NCI-H1694 treated with DMSO at 0.1 percent for 48 hours (cell line): ENCODE measurements around the gene PRMT9.

ENCODE experiments used
- DNase-seq: peaks from one replicate; lab custom pipeline; 2025; lab: John Stamatoyannopoulos, UW

The PRMT9 gene

DNA sequence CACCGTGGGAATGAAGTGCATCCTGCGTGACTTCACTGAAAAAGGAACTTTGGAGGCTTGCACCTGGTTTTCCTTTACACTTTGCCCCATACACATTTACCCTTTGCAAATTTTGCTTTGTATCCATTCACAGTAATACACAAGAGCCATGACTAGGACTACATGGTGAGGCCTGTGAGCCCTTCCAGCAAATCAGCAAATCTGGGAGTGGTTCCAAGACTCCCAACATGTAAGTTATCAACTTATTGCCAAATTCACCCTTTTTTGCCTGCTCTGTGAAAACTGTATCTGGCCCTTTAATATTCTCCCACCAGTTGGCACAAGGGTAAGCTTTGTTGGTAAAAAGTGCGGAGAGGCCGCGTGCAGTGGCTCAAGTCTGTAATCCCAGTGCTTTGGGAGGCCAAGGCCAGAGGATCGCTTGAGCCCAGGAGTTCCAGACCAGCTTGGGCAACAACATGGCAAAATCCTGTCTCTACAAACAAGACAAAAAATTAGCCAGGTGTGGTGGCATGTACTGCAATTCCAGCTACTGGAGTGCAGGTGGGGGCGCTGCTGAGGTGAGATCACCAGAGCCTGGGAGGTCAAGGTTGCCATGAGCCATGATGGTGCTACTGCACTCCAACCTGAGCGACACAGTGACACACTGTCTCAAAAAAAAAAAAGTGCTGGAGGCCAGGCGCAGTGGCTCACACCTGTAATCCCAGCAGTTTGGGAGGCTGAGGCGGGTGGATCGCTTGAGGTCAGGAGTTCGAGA is 5.0 kb downstream of the PRMT9 start:
- no peak for DNase-seq

DNA sequence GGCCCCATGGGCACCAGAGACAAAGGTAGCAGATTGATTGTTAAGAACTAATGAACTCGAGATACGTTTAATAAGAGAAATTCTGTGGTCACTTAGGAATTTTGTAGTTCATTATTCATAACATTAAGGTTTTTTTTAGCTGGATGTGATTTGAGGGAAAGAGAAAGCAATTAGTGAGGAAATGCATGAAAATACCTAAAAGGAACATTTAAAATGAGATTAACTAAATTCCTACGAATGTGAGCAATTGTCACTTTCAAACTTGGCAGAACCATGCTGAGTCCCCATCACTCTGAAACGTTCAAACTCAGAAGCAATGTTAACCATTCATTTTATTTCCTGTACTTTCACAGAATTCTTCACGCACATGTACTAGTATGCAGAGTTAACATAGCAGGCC is 5.9 kb downstream of the PRMT9 start:
- no peak for DNase-seq

DNA sequence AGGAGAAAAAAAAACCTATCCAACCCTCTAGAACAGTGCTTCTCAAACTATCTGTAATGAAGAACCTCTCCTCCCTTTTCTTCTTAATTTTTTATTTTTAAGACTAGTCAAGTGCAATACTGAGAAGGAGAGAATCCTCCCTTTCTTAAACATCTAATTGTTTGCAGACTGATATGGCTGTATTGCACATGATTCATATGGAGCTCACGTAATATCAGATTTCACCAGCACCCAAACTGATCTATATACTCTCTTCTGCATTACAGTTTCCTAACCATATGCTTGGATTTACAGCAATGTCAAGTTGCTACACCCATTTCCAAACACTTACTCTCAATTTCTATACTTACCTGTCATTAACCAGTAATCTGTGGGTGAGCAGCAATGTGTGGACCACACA is 9.5 kb downstream of the PRMT9 start:
- DNase-seq = no peak

DNA sequence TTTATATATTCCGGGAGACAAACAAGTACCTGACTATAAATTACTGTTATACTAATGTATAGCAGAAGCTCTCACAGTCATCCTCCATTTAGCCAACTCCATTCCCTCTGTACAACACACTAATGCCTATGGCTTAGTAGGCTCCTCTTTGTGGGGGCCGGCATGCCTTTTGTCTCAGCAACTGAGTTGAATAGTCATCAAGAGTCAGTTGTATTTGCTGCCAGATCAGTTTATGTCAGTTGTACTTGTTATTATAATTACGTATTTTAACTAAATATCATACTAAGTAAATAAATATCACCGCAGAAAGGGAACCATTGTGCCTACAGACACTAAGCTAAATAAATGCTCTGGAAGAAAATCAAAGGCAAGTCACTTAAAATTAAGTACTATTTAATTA is 9.9 kb downstream of the PRMT9 start:
- DNase-seq = no peak

DNA sequence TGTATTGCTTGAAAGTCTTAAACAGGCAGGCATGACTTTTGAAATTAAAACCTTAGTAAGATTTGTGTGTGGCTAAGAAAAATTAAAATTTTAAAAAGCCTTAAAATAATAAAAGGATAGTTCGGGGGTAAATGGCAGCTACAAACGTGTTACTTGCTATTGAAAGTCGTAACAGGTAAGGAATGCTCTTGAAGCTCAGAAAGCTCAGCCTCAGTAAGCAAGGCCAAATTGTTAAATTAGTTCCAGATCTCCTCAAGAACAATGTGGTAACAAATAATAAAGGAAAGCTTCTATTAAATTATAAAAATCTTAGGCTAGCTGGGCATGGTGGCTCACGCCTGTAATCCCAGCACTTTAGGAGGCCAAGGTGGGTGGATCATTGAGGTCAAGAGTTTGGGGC is 25.5 kb downstream of the PRMT9 start:
- DNase-seq = no peak

DNA sequence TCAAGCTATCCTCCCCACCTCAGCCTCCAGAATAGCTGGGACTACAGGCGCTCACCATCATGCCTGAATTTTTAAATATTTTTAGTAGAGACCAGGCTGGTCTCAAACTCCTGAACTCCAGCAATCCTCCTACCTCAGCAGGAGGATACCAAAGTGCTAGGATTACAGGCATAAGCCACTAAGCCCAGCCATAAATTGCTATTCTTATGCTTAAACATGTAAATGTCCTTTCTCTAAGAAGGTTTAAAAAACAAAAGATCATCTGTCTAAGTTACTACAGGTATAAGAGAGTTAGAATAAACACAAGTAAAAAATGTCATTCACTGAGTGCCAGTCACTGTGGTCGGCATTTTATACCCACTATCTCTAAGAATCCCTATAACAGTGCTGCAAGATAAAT is 28.3 kb downstream of the PRMT9 start:
- DNase-seq = no peak

DNA sequence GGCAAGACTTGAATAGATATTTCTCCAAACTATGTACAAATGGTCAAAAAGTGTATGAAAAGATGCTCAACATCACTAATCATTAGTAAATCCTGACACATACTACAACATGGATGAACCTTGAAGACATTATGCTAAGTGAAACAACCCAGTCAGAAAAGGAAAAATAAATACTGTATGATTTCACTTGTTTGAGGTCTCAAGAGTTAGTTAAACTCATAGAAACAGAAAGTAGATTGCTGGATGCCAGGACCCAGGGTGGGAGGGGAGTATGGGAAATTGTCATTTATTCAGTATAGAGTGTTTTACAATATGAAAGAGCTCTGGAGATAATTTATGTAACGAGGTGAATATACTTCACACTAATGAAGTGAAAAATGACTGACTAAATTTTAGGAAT is 32.4 kb downstream of the PRMT9 start:
- DNase-seq = no peak

DNA sequence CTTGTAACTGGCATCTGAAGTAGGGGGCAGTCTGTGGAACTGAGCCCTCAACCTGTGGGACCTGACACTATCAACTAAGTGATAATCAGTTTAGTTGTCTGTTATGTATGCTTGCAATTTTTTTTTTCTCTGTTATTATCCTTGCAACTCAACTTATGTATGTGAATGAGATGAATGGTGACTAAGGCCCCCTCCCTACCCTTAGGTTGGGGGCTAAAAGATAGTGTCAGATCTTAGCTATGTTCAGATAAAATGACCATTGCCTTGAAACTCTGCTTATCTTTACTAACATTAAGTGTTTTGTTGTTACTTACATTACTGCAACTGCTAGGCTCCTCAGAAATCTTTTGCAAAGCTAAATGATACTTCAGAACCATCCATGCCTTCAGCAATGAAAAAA is 35.3 kb downstream of the PRMT9 start:
- no peak for DNase-seq

DNA sequence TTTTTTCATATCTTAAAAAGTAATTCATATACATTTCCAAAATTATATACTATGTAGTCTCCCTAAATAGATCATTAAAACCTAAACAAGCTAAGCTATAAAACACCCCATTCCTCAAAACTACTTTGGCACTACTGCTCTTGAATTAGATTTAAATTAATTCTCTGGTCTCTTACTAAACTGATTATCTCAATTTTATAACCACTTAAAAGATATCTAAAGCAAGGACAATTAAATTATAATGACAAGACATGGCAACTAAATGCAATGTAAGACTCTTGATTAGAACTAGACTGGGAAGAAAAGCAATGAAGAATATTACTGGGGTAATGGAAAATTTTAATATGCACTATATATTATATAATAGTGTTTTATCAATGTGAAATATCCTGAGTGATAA is 38.9 kb downstream of the PRMT9 start:
- DNase-seq = no peak

DNA sequence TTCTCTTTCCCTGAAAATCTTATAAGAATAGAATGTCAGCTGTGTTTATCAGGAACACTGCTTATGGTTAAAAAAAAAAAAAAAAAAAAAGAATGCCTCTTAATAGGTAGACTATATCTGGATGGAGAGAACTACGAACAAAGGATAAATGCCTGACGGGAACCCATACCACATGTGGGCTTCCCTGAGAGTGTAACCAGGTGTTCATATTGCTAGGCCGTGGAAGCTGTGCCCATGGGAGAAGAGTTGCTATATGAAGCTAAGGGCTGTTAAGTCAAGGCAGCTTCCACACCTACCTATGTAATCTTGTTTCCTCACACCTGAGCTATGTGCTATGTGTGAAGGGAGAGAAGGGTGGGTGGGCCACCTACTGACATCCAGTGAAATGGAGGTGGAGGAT is 39.5 kb downstream of the PRMT9 start:
- no peak for DNase-seq

DNA sequence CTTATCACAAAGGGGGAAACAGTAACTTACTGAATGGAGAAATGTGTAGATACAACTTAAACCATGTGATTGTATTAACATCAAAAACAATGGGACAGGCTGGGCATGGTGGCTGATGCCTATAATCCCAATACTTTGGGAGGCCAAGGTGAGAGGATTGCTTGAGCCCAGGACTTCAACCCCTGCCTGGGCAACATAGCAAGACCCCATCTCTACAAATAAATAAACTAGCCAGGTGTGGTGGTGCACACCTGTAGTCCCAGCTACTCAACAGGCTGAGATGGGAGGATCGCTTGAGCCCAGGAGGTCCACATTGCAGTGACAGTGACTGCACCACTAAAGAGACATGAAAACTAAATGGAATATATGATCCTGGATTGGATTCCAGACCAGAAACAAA is 40.3 kb downstream of the PRMT9 start:
- DNase-seq = no peak

DNA sequence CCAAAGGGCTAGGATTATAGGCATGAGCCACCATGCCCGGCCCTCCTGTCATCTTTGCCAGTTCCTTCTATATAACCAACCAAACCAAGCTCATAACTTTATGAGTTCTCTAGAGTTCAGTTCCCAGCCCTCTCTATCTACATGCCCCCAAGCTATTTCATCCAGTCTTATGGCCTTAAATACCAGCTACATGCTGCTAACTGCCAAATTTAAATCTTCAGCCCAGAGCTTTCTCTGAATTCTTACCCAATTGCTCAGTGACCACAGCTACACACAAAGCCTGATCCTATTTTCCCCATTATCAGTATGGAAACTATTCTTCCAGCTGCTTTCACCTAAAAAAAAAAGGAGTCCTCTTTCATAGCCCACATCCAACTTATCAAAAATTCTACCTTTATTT is 43.6 kb downstream of the PRMT9 start:
- no peak for DNase-seq

DNA sequence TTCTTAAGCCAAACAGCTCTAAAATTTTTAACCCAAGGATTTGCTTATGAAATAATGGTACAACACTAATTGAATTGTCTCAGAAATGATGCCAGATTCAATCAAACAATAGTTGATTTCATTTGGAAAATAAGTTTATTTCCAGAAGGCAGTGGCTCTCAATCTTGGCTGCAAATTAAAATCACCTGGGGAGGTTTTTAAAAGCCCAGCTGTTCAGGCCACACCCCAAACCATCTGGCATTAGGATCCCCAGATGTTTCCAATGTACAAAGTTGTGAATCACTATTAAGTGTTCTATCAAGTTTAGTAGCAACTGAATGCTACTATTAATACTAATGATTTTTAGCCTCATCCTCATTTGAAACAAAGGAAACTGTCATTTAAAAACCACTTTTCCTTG is 44.6 kb downstream of the PRMT9 start:
- no peak for DNase-seq

DNA sequence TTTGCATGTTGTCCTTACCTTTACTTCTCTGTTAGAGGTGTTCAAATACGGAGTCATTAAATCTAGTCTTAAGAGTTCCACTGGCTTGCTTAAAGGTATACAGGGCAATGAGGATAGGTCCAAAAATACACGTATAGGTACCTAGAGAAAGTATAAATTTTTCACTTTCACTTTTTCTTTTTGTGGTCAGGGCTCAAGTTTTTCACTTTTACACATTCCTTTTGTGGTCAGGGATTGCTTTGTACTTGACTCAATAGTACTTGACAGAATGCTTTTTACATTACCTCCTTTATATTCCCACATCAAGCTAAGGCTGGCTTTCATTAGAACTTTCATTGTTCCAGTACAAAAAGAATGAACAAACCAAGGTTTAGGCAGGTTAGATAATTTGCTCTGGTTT is 45.0 kb downstream of the PRMT9 start:
- no peak for DNase-seq

DNA sequence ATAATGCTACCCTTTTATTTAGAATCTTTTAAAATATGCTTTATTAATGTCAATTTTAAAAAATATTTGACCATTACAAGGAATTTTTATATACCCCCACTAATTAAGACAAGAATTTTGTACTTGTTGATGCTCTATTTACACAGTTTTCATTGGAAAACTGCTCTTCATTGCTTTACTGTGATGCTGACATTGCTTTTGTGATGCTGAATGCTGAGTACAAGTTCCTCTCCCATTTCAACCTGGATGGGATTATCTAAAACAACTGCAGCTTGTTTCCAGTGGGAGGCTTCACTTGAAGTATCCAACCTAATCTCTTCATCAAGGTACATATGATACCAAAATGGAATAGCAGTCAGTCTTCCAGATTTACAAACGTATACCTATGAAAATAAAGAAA is 45.6 kb downstream of the PRMT9 start:
- no peak for DNase-seq

DNA sequence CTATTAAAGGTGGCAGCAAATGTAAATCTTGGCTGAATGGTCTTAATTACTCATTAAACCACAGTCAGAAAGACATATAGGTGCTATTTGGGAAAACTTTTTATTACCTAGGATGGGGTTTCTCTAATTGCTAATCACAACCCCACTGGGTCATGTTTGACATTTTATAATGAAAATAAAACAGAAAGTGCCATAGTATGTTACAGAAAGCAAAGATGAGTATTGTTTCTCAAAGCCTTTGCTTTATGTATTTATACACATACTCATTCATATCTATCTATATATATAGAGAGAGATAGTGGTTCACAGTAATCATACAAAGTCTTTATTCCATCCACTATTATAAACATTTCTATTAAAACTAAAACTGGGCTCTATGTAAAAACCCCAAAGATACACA is 48.6 kb downstream of the PRMT9 start:
- no peak for DNase-seq

DNA sequence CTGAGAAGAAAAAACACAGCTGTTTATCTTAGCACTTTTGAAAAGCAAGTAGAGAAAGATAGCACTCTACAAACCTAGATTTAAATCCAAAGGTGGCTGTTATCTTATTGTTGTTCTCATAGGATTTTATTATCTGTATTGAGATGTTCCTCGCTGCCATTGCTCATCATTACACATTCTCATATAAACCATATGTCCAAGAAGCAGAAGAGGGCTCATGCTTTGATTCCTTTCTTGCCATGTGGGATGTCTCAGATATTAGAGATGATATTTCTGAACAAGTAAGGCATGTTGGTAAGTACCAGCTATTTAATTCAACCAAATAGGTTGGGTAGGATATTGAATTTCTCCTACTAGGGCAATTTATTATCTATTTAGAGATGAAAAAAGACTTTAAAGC is 50.3 kb downstream of the PRMT9 start:
- DNase-seq = no peak

DNA sequence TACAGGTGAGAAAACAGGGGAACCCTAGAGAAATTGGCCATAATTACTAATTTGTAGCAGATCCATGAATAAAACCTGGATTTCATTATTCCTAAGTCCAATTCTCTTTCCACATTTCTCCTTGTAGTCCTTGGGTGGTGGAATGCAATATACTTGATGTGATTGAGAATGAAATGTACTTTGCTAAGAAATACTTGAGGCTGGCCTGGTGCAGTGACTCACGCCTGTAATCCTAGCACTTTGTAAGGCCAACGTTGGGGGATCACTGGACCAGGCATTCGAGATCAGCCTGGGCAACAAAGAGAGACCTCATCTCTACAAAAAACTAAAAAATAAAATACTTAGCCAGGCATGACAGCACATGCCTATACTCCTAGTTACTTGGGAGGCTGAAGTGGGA is 50.9 kb downstream of the PRMT9 start:
- DNase-seq = no peak

DNA sequence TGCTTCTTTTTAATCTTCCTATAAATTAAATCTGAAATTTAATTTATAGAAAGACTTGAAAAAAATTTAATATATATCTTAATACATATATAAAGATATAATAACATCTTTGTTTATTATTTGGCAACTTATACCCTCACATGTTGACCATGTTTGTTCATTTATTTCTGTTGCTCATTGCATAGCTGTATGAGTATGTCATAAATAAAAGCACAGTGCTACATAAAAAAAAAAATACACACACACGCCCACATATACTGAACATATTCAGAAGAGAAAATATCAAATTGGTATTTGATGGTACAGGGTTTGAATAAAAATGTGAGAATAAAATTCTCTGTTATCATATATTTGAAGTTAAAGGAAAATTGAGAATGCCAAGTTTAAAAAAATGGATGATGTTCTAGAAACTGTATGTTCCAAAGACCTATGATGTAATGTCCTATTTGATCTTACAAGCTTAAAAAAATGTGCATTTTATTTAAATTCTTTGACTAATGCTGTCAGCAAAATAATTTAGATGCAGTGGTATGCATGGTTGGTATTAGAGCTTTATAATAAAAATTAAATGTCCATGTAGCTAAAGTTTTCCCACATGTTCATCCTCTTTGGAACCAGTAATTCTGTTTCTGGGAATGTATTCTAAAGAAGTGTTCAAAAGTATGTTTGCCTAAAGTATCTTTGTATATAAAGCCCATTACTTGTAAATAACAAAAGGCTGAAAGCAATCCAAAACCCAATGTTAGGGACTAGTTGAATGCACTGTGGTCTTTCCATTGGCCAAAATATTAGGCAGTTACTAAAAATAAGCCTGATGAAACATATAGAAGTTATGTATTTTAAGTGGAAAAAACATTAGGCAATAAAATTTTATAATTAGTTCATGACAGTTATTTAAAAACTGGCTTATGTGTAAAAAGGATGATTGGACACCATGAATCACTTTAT is 53.9 kb downstream of the PRMT9 start:
- no peak for DNase-seq

DNA sequence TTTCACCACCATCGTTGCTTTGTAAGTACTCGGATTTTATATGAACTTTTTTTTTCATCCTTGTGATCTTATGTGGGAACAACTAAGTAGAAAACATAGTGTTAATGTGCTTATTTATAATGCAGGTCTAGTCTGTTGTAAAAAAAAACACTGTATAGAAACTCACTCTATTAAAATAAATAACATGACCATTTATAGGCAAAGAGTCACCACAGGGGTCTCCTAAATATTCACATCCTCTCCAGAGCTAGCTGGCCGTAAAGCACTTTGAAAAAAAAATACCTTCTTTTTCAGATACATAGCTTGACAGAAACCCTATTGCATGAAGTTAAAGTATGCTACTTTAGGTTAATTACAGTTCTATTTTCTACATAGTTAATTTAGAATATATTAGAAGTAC is 55.5 kb downstream of the PRMT9 start:
- DNase-seq = no peak

DNA sequence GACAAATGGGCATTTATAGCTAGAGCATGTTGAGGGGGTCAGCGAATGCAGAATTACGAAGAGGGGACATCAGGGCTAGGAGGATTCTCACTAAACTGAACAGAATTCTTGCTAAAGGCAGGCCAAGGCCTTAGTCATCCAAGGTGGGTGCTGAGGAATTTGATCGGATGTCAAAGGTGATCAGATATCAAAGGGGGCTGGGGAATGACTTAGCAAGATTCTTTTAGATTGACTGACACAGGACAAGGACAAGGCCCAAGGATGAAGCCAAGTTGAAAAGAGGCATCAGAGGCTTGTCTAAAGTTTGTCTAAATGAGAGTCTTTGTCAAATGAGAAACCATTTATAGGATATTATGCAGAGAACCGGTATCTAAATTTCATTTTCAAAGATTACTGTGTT is 57.1 kb downstream of the PRMT9 start:
- DNase-seq = no peak

DNA sequence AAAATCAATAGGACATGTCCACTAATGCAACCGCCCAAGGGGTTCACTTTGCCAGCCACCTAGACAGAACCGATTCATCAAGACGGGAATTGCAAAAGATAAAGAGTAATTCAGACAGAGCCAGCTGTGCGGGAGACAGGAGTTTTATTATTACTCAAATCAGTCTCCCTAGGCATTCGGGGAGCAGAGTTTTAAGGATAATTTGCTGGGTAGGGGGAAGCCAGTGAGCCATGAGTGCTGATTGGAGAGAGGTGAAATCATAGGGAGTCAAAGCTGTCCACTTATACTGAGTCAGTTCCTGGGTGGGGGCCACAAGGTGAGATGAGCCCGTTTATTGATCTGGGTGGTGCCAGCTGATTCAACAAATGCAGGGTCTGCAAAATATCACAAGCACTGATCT is 58.2 kb downstream of the PRMT9 start:
- DNase-seq = no peak

DNA sequence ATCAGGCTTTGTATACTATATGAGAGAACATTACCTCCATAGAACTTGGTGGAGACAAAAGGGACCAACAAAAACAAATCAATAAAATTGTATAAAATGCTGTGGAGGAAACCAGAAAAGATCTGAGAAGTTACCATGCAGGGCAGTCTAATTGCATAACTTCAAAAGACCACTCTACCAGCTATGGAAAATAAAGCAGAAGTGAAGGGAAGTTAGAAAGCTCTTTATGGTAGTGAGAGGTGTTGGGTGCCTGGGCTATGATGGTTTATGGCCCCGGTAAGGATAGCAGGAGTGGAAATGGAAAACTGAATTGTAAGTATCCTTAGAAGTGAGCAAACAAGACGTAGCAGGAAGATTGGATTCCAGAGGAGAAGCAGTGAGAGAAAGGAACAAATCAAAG is 63.6 kb downstream of the PRMT9 start:
- DNase-seq = no peak
